A673 (cell line): ENCODE data around the gene CDK5RAP2. TPM values are rescaled to one million over a fixed set of nuclear protein-coding genes. Genes with fewer than 3 reads are reported as not detected.
"Not testable (repeated sequence)": the region's sequence is repeated elsewhere in the genome, so short reads cannot be mapped to it uniquely, and the experiment has no call there.

Experiments
- BruUV-seq: library from RNA; stranded (reverse); fragments of 400-500 nt; replicated peaks from 2 replicates; lab custom pipeline; 2021; lab: Mats Ljungman, UMichigan
- CTCF ChIA-PET: fragments of 300-600 bp; sonication (Branson Sonifier 250); formaldehyde crosslinking; loops from one replicate; lab custom pipeline; 2022; ENCODE audit warnings: antibody characterized with exemption; lab: Charles Lee
- POLR2A ChIA-PET: fragments of 300-600 bp; sonication (Branson Sonifier 250); formaldehyde crosslinking; loops from one replicate; lab custom pipeline; 2022; ENCODE audit warnings: antibody characterized with exemption; ENCODE audit not compliant: low non-redundant PET; lab: Charles Lee
- DNase-seq: peaks from one replicate; pipeline ENCODE4 v3.0.0-alpha.2; 2015; ENCODE audit warnings: low spot score
- H3K27ac ChIP-seq: fragments of 200-600 bp; sonication (generic); 2 replicates; pipeline ENCODE4 v1.5.1; 2016; ENCODE audit warnings: mixed run types, low read depth, mild to moderate bottlenecking, mixed read lengths, antibody characterized with exemption, low read length; ENCODE audit not compliant: poor library complexity, severe bottlenecking
- H3K27me3 ChIP-seq: fragments of 200-600 bp; sonication (generic); replicated peaks from 2 replicates; pipeline ENCODE4 v1.6.1; 2017; ENCODE audit warnings: mixed run types, low read depth, mild to moderate bottlenecking, mixed read lengths, antibody characterized with exemption, low read length; ENCODE audit not compliant: insufficient read depth, poor library complexity
- H3K36me3 ChIP-seq: fragments of 200-600 bp; sonication (generic); 2 replicates; pipeline ENCODE4 v1.6.1; 2016; ENCODE audit warnings: mixed run types, mild to moderate bottlenecking, mixed read lengths, antibody characterized with exemption, low read length; ENCODE audit not compliant: insufficient read depth, poor library complexity, severe bottlenecking
- H3K4me1 ChIP-seq: fragments of 200-600 bp; sonication (generic); 2 replicates; pipeline ENCODE4 v1.6.1; 2017; ENCODE audit warnings: mixed run types, mild to moderate bottlenecking, mixed read lengths, antibody characterized with exemption, low read length; ENCODE audit not compliant: insufficient read depth, poor library complexity, severe bottlenecking
- H3K4me3 ChIP-seq: fragments of 200-600 bp; sonication (generic); 2 replicates; pipeline ENCODE4 v1.5.1; 2016; ENCODE audit warnings: low read depth, mixed run types, mild to moderate bottlenecking, mixed read lengths, low read length; ENCODE audit not compliant: poor library complexity, severe bottlenecking
- H3K9me3 ChIP-seq: fragments of 200-600 bp; sonication (generic); 2 replicates; pipeline ENCODE4 v1.6.1; 2016; ENCODE audit warnings: mixed run types, low read depth, mild to moderate bottlenecking, mixed read lengths, antibody characterized with exemption, low read length; ENCODE audit not compliant: poor library complexity, severe bottlenecking
- CTCF ChIP-seq: fragments of 300-800, 200-600 bp; sonication (generic); conservative IDR thresholded peaks from 2 replicates; pipeline ENCODE4 v1.5.1; 2017; ENCODE audit warnings: low read depth, mild to moderate bottlenecking, antibody characterized with exemption, low read length, moderate library complexity, mixed read lengths
- EZH2 ChIP-seq: fragments of 200-600 bp; sonication (generic); IDR thresholded peaks from 2 replicates; pipeline ENCODE4 v1.6.1; 2017; ENCODE audit warnings: borderline replicate concordance, low read depth, mild to moderate bottlenecking, mixed read lengths, antibody characterized with exemption, low read length; ENCODE audit not compliant: poor library complexity, severe bottlenecking
- intact Hi-C: fragments of 100-400 bp; cut with micrococcal nuclease; formaldehyde crosslinking; loops from one replicate; pipeline ENCODE4 v1.10.0; 2022; ENCODE audit not compliant: unreplicated experiment
- total RNA-seq: library from RNA; stranded (reverse); gene quantifications from 2 replicates; pipeline ENCODE4 v1.2.3, GENCODE V29; 2021

The CDK5RAP2 gene
- total RNA-seq, 1 experiment from 2014 or later = 94.5 TPM

GRCh38 chr9:120507936-120508510, 71.9 kb downstream of the CDK5RAP2 start:
- Histone ChIP-seq H3K36me3 (peaks cover 28% of the 10 kb centered on the region), H3K27me3 (no peaks in the 10 kb centered on the region), H3K4me1 (no peaks in the 10 kb centered on the region), H3K4me3 (no peak overlapping the region), H3K9me3 (peaks cover 15% of the 10 kb centered on the region), H3K27ac (no peak overlapping the region)
- POLR2A ChIA-PET = no interaction called here
- CTCF ChIA-PET = no interaction called here
- no peak for TF ChIP-seq CTCF
- TF ChIP-seq EZH2 = no peak
- no TSS peak for BruUV-seq
- no peak for DNase-seq
- intact Hi-C loops = no loop called here

GRCh38 chr9:120505186-120505585, 74.8 kb downstream of the CDK5RAP2 start:
- intact Hi-C loops = no loop called here
- ChIA-PET CTCF (no interaction called here), POLR2A (no interaction called here)
- TF ChIP-seq EZH2 = no peak
- TF ChIP-seq CTCF = no peak
- no peaks in the 10 kb centered on the region for H3K4me1 ChIP-seq
- H3K4me3 ChIP-seq = no peak overlapping the region
- H3K27me3 ChIP-seq = no peaks in the 10 kb centered on the region
- no TSS peak for BruUV-seq
- H3K9me3 ChIP-seq = peaks cover 15% of the 10 kb centered on the region
- no peak overlapping the region for H3K27ac ChIP-seq
- H3K36me3 ChIP-seq = peaks cover 26% of the 10 kb centered on the region
- no peak for DNase-seq

- no peak overlapping the region for H3K27ac ChIP-seq
- CTCF ChIA-PET = no interaction called here
- no peaks in the 10 kb centered on the region for H3K4me1 ChIP-seq
- no peaks in the 10 kb centered on the region for H3K9me3 ChIP-seq
- no peak overlapping the region for H3K4me3 ChIP-seq
- peaks cover 11% of the 10 kb centered on the region for H3K36me3 ChIP-seq
- POLR2A ChIA-PET = no interaction called here
- TF ChIP-seq CTCF (no peak), EZH2 (no peak)
- intact Hi-C loops = no loop called here
- DNase-seq = no peak
- no TSS peak for BruUV-seq
- H3K27me3 ChIP-seq = no peaks in the 10 kb centered on the region
Measured at GRCh38 chr9:120500733-120501132, 79.2 kb downstream of the CDK5RAP2 start.

GRCh38 chr9:120497865-120498264, 82.1 kb downstream of the CDK5RAP2 start:
- DNase-seq, H3K4me3 ChIP-seq, CTCF ChIA-PET, POLR2A ChIA-PET, H3K27me3 ChIP-seq, H3K36me3 ChIP-seq, BruUV-seq, H3K27ac ChIP-seq, H3K9me3 ChIP-seq, H3K4me1 ChIP-seq, intact Hi-C loops: not testable (repeated sequence)

- H3K27ac ChIP-seq, H3K9me3 ChIP-seq, BruUV-seq, H3K27me3 ChIP-seq, POLR2A ChIA-PET, H3K4me1 ChIP-seq, DNase-seq, H3K4me3 ChIP-seq, H3K36me3 ChIP-seq, intact Hi-C loops, CTCF ChIA-PET: not testable (repeated sequence)
Measured at GRCh38 chr9:120496438-120496837, 83.5 kb downstream of the CDK5RAP2 start.
